ENCODE results near the gene KLHL7. TPM values are rescaled to one million over a fixed set of nuclear protein-coding genes. Genes with fewer than 3 reads are reported as not detected.

Gene KLHL7
- total and polyA plus RNA-seq, 12 donors = 27.1 to 159 (median 138) TPM

DNA sequence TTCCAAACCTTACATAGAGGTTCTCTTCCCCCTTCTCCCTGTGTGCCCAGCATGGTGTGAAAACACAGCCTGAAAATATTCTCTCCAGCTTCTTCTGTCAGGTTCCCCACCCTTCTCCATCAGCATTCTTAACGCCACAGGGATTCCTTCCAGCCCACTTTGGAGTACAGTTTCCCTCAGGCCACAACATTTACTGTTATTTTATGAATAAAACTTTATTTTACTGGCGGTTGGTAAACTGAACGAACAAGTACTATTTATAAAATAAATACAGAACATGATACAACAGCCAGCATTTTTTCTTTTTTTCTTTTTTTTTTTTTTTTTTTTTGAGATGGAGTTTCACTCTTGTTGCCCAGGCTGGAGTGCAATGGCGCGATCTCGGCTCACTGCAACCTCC, 109.4 kb downstream of the KLHL7 start:
- ATAC-seq = no peak
- Histone ChIP-seq H3K9me3 (no peaks in the 10 kb centered on the region), H3K27me3 (no peaks in the 10 kb centered on the region), H3K4me1 (peaks cover 0 to 23% (median 0%) of the 10 kb centered on the region in 9 donors), H3K27ac (no peak overlapping the region), H3K36me3 (no peaks in the 10 kb centered on the region), H3K4me3 (no peak overlapping the region)
- DNase-seq = no peak
- 91 to 95% methylated on average over 3 of the region's 6 CpGs for WGBS, 2 donors
- intact Hi-C loops (cut with DNase I) = no loop called here
- TF ChIP-seq, protein P1, sequence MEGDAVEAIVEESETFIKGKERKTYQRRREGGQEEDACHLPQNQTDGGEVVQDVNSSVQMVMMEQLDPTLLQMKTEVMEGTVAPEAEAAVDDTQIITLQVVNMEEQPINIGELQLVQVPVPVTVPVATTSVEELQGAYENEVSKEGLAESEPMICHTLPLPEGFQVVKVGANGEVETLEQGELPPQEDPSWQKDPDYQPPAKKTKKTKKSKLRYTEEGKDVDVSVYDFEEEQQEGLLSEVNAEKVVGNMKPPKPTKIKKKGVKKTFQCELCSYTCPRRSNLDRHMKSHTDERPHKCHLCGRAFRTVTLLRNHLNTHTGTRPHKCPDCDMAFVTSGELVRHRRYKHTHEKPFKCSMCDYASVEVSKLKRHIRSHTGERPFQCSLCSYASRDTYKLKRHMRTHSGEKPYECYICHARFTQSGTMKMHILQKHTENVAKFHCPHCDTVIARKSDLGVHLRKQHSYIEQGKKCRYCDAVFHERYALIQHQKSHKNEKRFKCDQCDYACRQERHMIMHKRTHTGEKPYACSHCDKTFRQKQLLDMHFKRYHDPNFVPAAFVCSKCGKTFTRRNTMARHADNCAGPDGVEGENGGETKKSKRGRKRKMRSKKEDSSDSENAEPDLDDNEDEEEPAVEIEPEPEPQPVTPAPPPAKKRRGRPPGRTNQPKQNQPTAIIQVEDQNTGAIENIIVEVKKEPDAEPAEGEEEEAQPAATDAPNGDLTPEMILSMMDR (IDR thresholded peaks at IDR 0.05) = no peak

DNA sequence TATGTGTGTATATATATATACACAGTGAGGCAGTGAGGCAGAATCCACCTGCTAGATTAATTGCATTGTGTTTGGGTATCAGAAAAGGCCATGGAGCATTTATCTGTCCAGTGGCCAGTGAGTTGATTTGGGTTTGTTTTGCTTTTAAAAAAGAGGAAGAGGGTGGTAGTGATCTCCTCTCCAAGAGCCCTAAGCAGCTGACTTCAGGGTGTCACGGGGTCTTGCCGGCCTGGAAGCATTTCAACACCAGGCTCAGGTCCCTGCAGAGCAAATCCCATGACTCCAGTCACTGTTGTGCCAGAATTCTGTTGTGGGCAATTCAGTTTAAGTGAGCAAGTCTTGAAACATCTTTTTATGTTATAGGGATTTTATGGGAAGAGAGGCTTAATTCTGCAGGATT, 110.4 kb downstream of the KLHL7 start:
- ATAC-seq = peak in 7 of 8 donors; percentile 71 to 87 (median 86)
- intact Hi-C loops (cut with DNase I) = no loop called here
- Histone ChIP-seq H3K27ac (peak overlapping the region in 1 of 10 donors; percentile 74), H3K36me3 (no peaks in the 10 kb centered on the region), H3K4me1 (peaks cover 0 to 14% (median 0%) of the 10 kb centered on the region in 9 donors), H3K9me3 (no peaks in the 10 kb centered on the region), H3K4me3 (no peak overlapping the region), H3K27me3 (no peaks in the 10 kb centered on the region)
- 24 to 43% methylated on average over 2 of the region's 2 CpGs for WGBS, 2 donors
- TF ChIP-seq, protein P1 (IDR thresholded peaks at IDR 0.05) = no peak
- peak; percentile 19 to 35 for DNase-seq

DNA sequence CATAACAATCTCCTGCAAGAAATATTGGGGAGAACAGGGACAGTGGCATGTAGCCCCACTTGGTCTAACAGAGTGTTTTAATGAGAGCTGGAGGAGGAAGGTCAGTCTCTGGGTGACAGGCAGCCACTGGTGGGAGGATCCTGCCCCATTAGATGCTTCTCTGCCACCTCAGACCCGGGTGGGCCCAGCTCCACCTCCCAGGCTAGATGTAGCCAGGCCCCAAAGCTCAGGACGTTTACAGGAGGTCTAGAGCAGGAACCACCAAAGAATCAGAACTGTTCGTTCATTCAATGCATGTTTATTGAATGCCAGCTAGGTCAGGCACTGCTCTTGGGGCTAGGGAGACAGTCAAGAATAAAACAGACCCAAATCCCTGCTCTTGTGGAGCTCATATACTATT, 112.6 kb downstream of the KLHL7 start:
- no peaks in the 10 kb centered on the region for H3K27me3 ChIP-seq
- ATAC-seq = no peak
- no peak overlapping the region for H3K4me3 ChIP-seq
- no peaks in the 10 kb centered on the region for H3K9me3 ChIP-seq
- 50 to 54% methylated on average over 3 of the region's 3 CpGs for WGBS, 2 donors
- intact Hi-C loops (cut with DNase I) = no loop called here
- no peak overlapping the region for H3K27ac ChIP-seq
- peaks cover 0 to 14% (median 0%) of the 10 kb centered on the region in 9 donors for H3K4me1 ChIP-seq
- no peak for DNase-seq
- TF ChIP-seq, protein P1 (IDR thresholded peaks at IDR 0.05) = no peak
- no peaks in the 10 kb centered on the region for H3K36me3 ChIP-seq

DNA sequence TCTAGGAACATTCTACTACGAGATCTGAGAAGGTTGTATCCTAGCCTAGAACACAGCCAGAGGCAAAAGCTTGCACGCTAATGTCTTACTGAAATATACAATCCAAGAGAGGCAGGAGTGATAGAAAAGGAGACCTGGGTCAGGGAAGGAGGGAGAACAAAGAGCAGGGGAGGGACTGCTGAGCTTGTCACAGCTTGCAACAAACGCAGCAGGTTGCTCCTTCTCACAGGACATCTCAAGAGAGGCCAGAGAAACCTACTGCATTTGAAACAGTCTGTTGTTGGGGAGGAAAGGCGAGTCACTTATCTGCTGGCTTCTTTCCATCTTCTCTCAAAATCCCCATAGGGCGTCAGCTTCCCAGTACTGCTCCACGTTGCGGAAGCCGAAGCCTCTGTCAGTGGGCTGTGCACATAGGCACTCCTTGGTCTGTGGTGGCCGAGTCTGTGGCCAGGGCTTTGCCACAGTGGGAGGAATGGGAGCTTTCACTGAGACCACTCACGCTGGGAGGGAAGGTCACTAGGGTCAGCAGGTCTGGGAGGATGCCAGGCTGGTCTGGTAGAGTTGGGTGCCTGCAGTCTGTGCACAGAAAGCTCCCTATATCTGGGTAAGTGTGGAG, 115.2 kb downstream of the KLHL7 start:
- H3K27me3 ChIP-seq = no peaks in the 10 kb centered on the region
- H3K9me3 ChIP-seq = no peaks in the 10 kb centered on the region
- no peak overlapping the region for H3K4me3 ChIP-seq
- WGBS, 2 donors = 31 to 44% methylated on average over 10 of the region's 10 CpGs
- intact Hi-C loops (cut with DNase I) = no loop called here
- H3K36me3 ChIP-seq = no peaks in the 10 kb centered on the region
- H3K27ac ChIP-seq = no peak overlapping the region
- DNase-seq (no peak), ATAC-seq (peak in 4 of 8 donors; percentile 32 to 60 (median 57))
- H3K4me1 ChIP-seq = peaks cover 0 to 8% (median 0%) of the 10 kb centered on the region in 9 donors
- TF ChIP-seq, protein P1 (IDR thresholded peaks at IDR 0.05) = no peak
